Measurements from ENCODE around the gene PISD. TPM values are rescaled to one million over a fixed set of nuclear protein-coding genes. Genes with fewer than 3 reads are reported as not detected.
A peak's percentile ranks its signal among the peaks of the same experiment; 100 is the strongest.

The PISD gene
- total and polyA plus RNA-seq, 9 of the 15 experiments (the other 6 are each of a cell fraction or from before 2014, with no cell fraction given) = 24.5 to 65.9 (median 36.6) TPM

- TF ChIP-seq ETV1 (tag; conservative IDR thresholded peaks at IDR 0.05; ENCODE audit: low read depth) (peak; percentile 71), GATAD2A (IDR thresholded peaks at IDR 0.05) (peak; percentile 82; the same call in 1 of the 2 replicates), SP2 (IDR thresholded peaks at IDR 0.05; ENCODE audit: extremely low read depth, low read depth, low read length, poor library complexity, severe bottlenecking) (no peak), EGR1 (conservative IDR thresholded peaks at IDR 0.05) (peak; percentile 37), ZFX (CRISPR knock-in tag; IDR thresholded peaks at IDR 0.05) (peak; percentile 66), TOE1 (IDR thresholded peaks at IDR 0.05; ENCODE audit: borderline replicate concordance) (peak; percentile 55; the same call in 1 of the 2 replicates), TOE1 (CRISPR knock-in tag; IDR thresholded peaks at IDR 0.05; ENCODE audit: borderline replicate concordance, low read depth) (no peak), NFIC (IDR thresholded peaks at IDR 0.05) (no peak), TAF9B (IDR thresholded peaks at IDR 0.05; ENCODE audit: partially characterized antibody) (peak; percentile 61), HDAC2 (IDR thresholded peaks at IDR 0.05) (peak; percentile 52; the same call in 1 of the 2 replicates), AFF1 (IDR thresholded peaks at IDR 0.05; ENCODE audit: low read depth in 1 of 2, partially characterized antibody in 2 of 2) (no peak), PPARD (CRISPR knock-in tag; IDR thresholded peaks at IDR 0.05) (no peak), ETV5 (CRISPR knock-in tag; IDR thresholded peaks at IDR 0.05; ENCODE audit: low read depth) (0 out of 2 replicates have a peak, but pooled peaks have one; percentile 12), CREM (IDR thresholded peaks at IDR 0.05; ENCODE audit: low read depth) (peak; percentile 59)
- TF ChIP-seq, protein P1, sequence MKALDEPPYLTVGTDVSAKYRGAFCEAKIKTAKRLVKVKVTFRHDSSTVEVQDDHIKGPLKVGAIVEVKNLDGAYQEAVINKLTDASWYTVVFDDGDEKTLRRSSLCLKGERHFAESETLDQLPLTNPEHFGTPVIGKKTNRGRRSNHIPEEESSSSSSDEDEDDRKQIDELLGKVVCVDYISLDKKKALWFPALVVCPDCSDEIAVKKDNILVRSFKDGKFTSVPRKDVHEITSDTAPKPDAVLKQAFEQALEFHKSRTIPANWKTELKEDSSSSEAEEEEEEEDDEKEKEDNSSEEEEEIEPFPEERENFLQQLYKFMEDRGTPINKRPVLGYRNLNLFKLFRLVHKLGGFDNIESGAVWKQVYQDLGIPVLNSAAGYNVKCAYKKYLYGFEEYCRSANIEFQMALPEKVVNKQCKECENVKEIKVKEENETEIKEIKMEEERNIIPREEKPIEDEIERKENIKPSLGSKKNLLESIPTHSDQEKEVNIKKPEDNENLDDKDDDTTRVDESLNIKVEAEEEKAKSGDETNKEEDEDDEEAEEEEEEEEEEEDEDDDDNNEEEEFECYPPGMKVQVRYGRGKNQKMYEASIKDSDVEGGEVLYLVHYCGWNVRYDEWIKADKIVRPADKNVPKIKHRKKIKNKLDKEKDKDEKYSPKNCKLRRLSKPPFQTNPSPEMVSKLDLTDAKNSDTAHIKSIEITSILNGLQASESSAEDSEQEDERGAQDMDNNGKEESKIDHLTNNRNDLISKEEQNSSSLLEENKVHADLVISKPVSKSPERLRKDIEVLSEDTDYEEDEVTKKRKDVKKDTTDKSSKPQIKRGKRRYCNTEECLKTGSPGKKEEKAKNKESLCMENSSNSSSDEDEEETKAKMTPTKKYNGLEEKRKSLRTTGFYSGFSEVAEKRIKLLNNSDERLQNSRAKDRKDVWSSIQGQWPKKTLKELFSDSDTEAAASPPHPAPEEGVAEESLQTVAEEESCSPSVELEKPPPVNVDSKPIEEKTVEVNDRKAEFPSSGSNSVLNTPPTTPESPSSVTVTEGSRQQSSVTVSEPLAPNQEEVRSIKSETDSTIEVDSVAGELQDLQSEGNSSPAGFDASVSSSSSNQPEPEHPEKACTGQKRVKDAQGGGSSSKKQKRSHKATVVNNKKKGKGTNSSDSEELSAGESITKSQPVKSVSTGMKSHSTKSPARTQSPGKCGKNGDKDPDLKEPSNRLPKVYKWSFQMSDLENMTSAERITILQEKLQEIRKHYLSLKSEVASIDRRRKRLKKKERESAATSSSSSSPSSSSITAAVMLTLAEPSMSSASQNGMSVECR (CRISPR knock-in tag; IDR thresholded peaks at IDR 0.05) = peak; percentile 79
- TF ChIP-seq, protein P2, sequence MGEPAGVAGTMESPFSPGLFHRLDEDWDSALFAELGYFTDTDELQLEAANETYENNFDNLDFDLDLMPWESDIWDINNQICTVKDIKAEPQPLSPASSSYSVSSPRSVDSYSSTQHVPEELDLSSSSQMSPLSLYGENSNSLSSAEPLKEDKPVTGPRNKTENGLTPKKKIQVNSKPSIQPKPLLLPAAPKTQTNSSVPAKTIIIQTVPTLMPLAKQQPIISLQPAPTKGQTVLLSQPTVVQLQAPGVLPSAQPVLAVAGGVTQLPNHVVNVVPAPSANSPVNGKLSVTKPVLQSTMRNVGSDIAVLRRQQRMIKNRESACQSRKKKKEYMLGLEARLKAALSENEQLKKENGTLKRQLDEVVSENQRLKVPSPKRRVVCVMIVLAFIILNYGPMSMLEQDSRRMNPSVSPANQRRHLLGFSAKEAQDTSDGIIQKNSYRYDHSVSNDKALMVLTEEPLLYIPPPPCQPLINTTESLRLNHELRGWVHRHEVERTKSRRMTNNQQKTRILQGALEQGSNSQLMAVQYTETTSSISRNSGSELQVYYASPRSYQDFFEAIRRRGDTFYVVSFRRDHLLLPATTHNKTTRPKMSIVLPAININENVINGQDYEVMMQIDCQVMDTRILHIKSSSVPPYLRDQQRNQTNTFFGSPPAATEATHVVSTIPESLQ (CRISPR knock-in tag; IDR thresholded peaks at IDR 0.05) = no peak
These were observed 31.4 kb downstream of the PISD start (continued) for GRCh38 chr22:31630331-31631329.
